PC-9 (cell line): ENCODE data around the gene BUB1. TPM values are rescaled to one million over a fixed set of nuclear protein-coding genes. Genes with fewer than 3 reads are reported as not detected.

Experiments used
- BruUV-seq: library from RNA; stranded (reverse); fragments of 400-500 nt; replicated peaks from 2 replicates; lab custom pipeline; 2021; lab: Mats Ljungman, UMichigan
- CTCF ChIA-PET: fragments of 300-600 bp; sonication (Branson Sonifier 250); formaldehyde crosslinking; loops from one replicate; lab custom pipeline; 2022; ENCODE audit warnings: antibody characterized with exemption; lab: Charles Lee
- POLR2A ChIA-PET: fragments of 300-600 bp; sonication (Branson Sonifier 250); formaldehyde crosslinking; loops from one replicate; lab custom pipeline; 2022; ENCODE audit warnings: antibody characterized with exemption; ENCODE audit not compliant: unreplicated experiment; lab: Charles Lee
- DNase-seq, 2 experiments: peaks; one replicate each; pipeline versions ENCODE4 v3.0.0 to v3.0.0-alpha.2; 2015 to 2022; ENCODE audit warnings: mixed read lengths in 1 of 2
- H2AFZ ChIP-seq: fragments of 200-600 bp; sonication (generic); 2 replicates; pipeline ENCODE4 v1.8.1; 2017; ENCODE audit warnings: antibody characterized with exemption
- H3F3A ChIP-seq: fragments of 200-600 bp; sonication (generic); 2 replicates; pipeline ENCODE4 v1.8.1; 2017; ENCODE audit warnings: antibody characterized with exemption, mild to moderate bottlenecking, low read depth; ENCODE audit not compliant: insufficient read depth
- H3K27ac ChIP-seq: fragments of 200-600 bp; sonication (generic); 2 replicates; pipeline ENCODE4 v1.6.1; 2016; ENCODE audit warnings: mixed run types
- H3K27me3 ChIP-seq: fragments of 200-600 bp; sonication (generic); 2 replicates; pipeline ENCODE4 v1.6.1; 2016; ENCODE audit warnings: low read depth, mixed run types; ENCODE audit not compliant: insufficient read depth
- H3K36me3 ChIP-seq: fragments of 200-600 bp; sonication (generic); 2 replicates; pipeline ENCODE4 v1.6.1; 2016; ENCODE audit warnings: low read depth, mixed run types
- H3K4me1 ChIP-seq: fragments of 200-600 bp; sonication (generic); replicated peaks from 2 replicates; pipeline ENCODE4 v1.6.1; 2016; ENCODE audit warnings: mixed run types; ENCODE audit not compliant: insufficient read depth
- H3K4me2 ChIP-seq: fragments of 200-600 bp; sonication (generic); 2 replicates; pipeline ENCODE4 v1.6.1; 2017; ENCODE audit warnings: mixed run types
- H3K4me3 ChIP-seq: fragments of 200-600 bp; sonication (generic); 2 replicates; pipeline ENCODE4 v1.6.1; 2016; ENCODE audit warnings: mixed run types
- H3K79me2 ChIP-seq: fragments of 200-600 bp; sonication (generic); 2 replicates; pipeline ENCODE4 v1.6.1; 2017; ENCODE audit warnings: low read depth, mixed run types
- H3K9me2 ChIP-seq: fragments of 200-600 bp; sonication (generic); 2 replicates; pipeline ENCODE4 v1.8.1; 2017; ENCODE audit warnings: mild to moderate bottlenecking; ENCODE audit not compliant: insufficient read depth
- H3K9me3 ChIP-seq: fragments of 200-600 bp; sonication (generic); 2 replicates; pipeline ENCODE4 v1.8.1; 2016; ENCODE audit warnings: low read depth; ENCODE audit not compliant: insufficient read depth
- H4K20me1 ChIP-seq: fragments of 200-600 bp; sonication (generic); 2 replicates; pipeline ENCODE4 v1.8.1; 2017; ENCODE audit not compliant: insufficient read depth
- EZH2 ChIP-seq: fragments of 200-600 bp; sonication (generic); IDR thresholded peaks from 2 replicates; pipeline ENCODE4 v1.8.0; 2017; ENCODE audit warnings: antibody characterized with exemption, low read depth
- intact Hi-C: fragments of 100-400 bp; cut with micrococcal nuclease; formaldehyde crosslinking; loops from one replicate; pipeline ENCODE4 v1.10.0; 2022; ENCODE audit not compliant: unreplicated experiment
- total RNA-seq: library from RNA; stranded (reverse); gene quantifications from 2 replicates; pipeline ENCODE4 v1.2.3, GENCODE V29; 2021
- TF ChIP-seq, protein P1 (sequence below): fragments of 200-600 bp; sonication (generic); conservative IDR thresholded peaks from 2 replicates; pipeline ENCODE4 v1.6.1; 2017; ENCODE audit warnings: mixed run types, antibody characterized with exemption, mild to moderate bottlenecking, moderate library complexity

The BUB1 gene
- total RNA-seq, 1 experiment from 2014 or later: 74.6 TPM

DNA sequence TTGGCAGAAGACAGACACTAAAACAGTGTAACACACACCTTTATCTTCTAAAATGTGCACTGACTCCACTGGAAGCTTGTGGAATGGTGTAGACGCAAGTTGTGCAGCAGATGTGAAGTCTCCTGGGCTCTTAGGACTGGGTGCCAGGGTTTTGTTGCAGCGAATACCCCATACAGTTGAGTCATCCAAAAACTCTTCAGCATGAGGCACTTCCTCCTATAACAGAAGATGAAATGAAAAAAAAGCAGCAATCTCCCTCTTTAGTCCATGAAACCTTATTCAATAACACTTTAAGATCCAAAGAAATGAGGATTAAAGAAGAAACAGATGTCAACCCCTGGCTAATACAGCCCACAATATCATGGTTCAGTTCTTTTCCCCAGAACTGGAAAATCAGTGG lies 22.2 kb downstream of the BUB1 start:
- Histone ChIP-seq H3K27ac (no peak overlapping the region), H3K4me1 (no peaks in the 10 kb centered on the region), H3K79me2 (no peaks in the 10 kb centered on the region), H3F3A (no peaks in the 10 kb centered on the region; the same call in 1 of the 2 replicates), H3K9me3 (no peaks in the 10 kb centered on the region), H3K9me2 (no peaks in the 10 kb centered on the region), H3K4me3 (no peak overlapping the region), H3K36me3 (peaks cover 48% of the 10 kb centered on the region; the same call in 1 of the 2 replicates), H3K27me3 (no peaks in the 10 kb centered on the region), H2AFZ (no peak overlapping the region), H3K4me2 (no peak overlapping the region), H4K20me1 (no peaks in the 10 kb centered on the region)
- no peak for TF ChIP-seq EZH2
- TF ChIP-seq, protein P1, sequence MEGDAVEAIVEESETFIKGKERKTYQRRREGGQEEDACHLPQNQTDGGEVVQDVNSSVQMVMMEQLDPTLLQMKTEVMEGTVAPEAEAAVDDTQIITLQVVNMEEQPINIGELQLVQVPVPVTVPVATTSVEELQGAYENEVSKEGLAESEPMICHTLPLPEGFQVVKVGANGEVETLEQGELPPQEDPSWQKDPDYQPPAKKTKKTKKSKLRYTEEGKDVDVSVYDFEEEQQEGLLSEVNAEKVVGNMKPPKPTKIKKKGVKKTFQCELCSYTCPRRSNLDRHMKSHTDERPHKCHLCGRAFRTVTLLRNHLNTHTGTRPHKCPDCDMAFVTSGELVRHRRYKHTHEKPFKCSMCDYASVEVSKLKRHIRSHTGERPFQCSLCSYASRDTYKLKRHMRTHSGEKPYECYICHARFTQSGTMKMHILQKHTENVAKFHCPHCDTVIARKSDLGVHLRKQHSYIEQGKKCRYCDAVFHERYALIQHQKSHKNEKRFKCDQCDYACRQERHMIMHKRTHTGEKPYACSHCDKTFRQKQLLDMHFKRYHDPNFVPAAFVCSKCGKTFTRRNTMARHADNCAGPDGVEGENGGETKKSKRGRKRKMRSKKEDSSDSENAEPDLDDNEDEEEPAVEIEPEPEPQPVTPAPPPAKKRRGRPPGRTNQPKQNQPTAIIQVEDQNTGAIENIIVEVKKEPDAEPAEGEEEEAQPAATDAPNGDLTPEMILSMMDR: no peak
- CTCF ChIA-PET: no interaction called here
- no TSS peak for BruUV-seq
- POLR2A ChIA-PET: no interaction called here
- intact Hi-C loops: no loop called here
- no peak for DNase-seq

GRCh38 chr2:110653861-110654260 lies 24.0 kb downstream of the BUB1 start:
- CTCF ChIA-PET: no interaction called here
- peaks cover 47% of the 10 kb centered on the region for H3K36me3 ChIP-seq

DNA sequence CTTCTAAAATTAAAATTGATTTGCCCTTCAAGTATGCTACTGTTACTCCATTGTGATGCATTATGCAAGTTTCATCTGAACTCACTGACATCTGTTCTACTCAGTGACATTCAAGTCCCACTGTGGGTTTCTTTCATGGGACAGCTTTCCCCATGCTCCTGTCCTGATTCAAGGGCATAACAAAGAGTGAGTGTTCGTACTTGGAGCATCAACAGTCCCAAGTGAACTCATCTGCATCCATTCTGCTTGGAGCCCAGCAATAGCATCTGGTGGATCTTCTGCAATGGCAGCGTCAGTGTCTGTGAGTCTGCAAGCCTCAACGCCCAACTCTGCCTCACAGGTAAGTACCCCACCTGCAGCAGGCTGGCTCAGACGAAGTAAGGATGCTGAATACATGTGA lies 27.5 kb downstream of the BUB1 start:
- CTCF ChIA-PET: no interaction called here
- no peaks in the 10 kb centered on the region; the same call in 1 of the 2 replicates for H3F3A ChIP-seq
- POLR2A ChIA-PET: no interaction called here
- no peak overlapping the region for H2AFZ ChIP-seq
- H3K9me3 ChIP-seq: no peaks in the 10 kb centered on the region
- H3K36me3 ChIP-seq: peaks cover 38% of the 10 kb centered on the region
- BruUV-seq: no TSS peak
- no peak overlapping the region for H3K27ac ChIP-seq
- H3K9me2 ChIP-seq: no peaks in the 10 kb centered on the region
- H3K4me1 ChIP-seq: no peaks in the 10 kb centered on the region
- H3K27me3 ChIP-seq: no peaks in the 10 kb centered on the region
- no peaks in the 10 kb centered on the region for H4K20me1 ChIP-seq
- no peak overlapping the region for H3K4me2 ChIP-seq
- TF ChIP-seq, protein P1: no peak
- no peak for TF ChIP-seq EZH2
- no peak for DNase-seq
- no peak overlapping the region for H3K4me3 ChIP-seq
- intact Hi-C loops: no loop called here
- 0 out of 2 replicates have a peak, but pooled peaks cover 3% of the 10 kb centered on the region for H3K79me2 ChIP-seq

More at GRCh38 chr2:110653861-110654260, 24.0 kb downstream of the BUB1 start:
- H3K9me2 ChIP-seq: no peaks in the 10 kb centered on the region
- H3K4me1 ChIP-seq: no peaks in the 10 kb centered on the region
- H3K4me3 ChIP-seq: no peak overlapping the region
- no peaks in the 10 kb centered on the region for H3K27me3 ChIP-seq
- no TSS peak for BruUV-seq
- H3K9me3 ChIP-seq: no peaks in the 10 kb centered on the region
- no peaks in the 10 kb centered on the region for H3K79me2 ChIP-seq
- DNase-seq: no peak
- H3K27ac ChIP-seq: no peak overlapping the region
- H3F3A ChIP-seq: no peaks in the 10 kb centered on the region; the same call in 1 of the 2 replicates
- H4K20me1 ChIP-seq: no peaks in the 10 kb centered on the region
- TF ChIP-seq, protein P1: no peak
- no peak for TF ChIP-seq EZH2
- no peak overlapping the region for H3K4me2 ChIP-seq
- H2AFZ ChIP-seq: no peak overlapping the region
- intact Hi-C loops: no loop called here
- POLR2A ChIA-PET: no interaction called here
